H9 (cell line): Measurements from ENCODE around the gene TFPI. TPM values are rescaled to one million over a fixed set of nuclear protein-coding genes. Genes with fewer than 3 reads are reported as not detected.

ENCODE experiments used
- DNase-seq: peaks from one replicate; pipeline ENCODE4 v3.0.0-alpha.2; 2017
- H2AFZ ChIP-seq: one replicate; pipeline ENCODE4 v1.6.1; 2013; ENCODE audit warnings: mild to moderate bottlenecking, low read length, control low read depth, moderate library complexity
- H2AK5ac ChIP-seq: 2 replicates; pipeline ENCODE4 v1.6.1; 2013; ENCODE audit warnings: low read length, control low read depth, mixed read lengths; ENCODE audit not compliant: insufficient read length
- H2BK120ac ChIP-seq: one replicate; pipeline ENCODE4 v1.6.1; 2013; ENCODE audit warnings: low read depth, mild to moderate bottlenecking, low read length, control low read depth, inconsistent platforms; ENCODE audit not compliant: poor library complexity, severe bottlenecking
- H2BK12ac ChIP-seq: 2 replicates; pipeline ENCODE4 v1.6.1; 2013; ENCODE audit warnings: low read length, control low read depth, mixed read lengths, low read depth; ENCODE audit not compliant: insufficient read length
- H2BK15ac ChIP-seq: 2 replicates; pipeline ENCODE4 v1.6.1; 2013; ENCODE audit warnings: low read depth, low read length, control low read depth
- H2BK20ac ChIP-seq: one replicate; pipeline ENCODE4 v1.6.1; 2013; ENCODE audit warnings: low read depth, mild to moderate bottlenecking, low read length, control low read depth, inconsistent platforms; ENCODE audit not compliant: poor library complexity, severe bottlenecking
- H2BK5ac ChIP-seq: 2 replicates; pipeline ENCODE4 v1.6.1; 2013; ENCODE audit warnings: low read length, control low read depth, mixed read lengths; ENCODE audit not compliant: insufficient read length
- H3K14ac ChIP-seq: 2 replicates; pipeline ENCODE4 v1.6.1; 2013; ENCODE audit warnings: low read length, control low read depth; ENCODE audit not compliant: insufficient read depth
- H3K18ac ChIP-seq: 2 replicates; pipeline ENCODE4 v1.6.1; 2013; ENCODE audit warnings: low read depth, mild to moderate bottlenecking, mixed read lengths, low read length, control low read depth; ENCODE audit not compliant: insufficient read length
- H3K23ac ChIP-seq: 2 replicates; pipeline ENCODE4 v1.6.1; 2013; ENCODE audit warnings: low read length, control low read depth, mixed read lengths, low read depth; ENCODE audit not compliant: insufficient read length
- H3K23me2 ChIP-seq: 2 replicates; pipeline ENCODE4 v1.6.1; 2013; ENCODE audit warnings: low read depth, mild to moderate bottlenecking, mixed read lengths, low read length, control low read depth; ENCODE audit not compliant: insufficient read length, poor library complexity, severe bottlenecking
- H3K27ac ChIP-seq: 2 replicates; pipeline ENCODE4 v1.5.1; 2013; ENCODE audit warnings: low read length, control low read depth, mixed read lengths, low read depth; ENCODE audit not compliant: insufficient read length
- H3K27me3 ChIP-seq: 2 replicates; pipeline ENCODE4 v1.6.1; 2013; ENCODE audit warnings: low read length, control low read depth, inconsistent platforms; ENCODE audit not compliant: insufficient read depth
- H3K4ac ChIP-seq: 2 replicates; pipeline ENCODE4 v1.6.1; 2013; ENCODE audit warnings: low read depth, mild to moderate bottlenecking, control low read depth, inconsistent platforms, low read length, moderate library complexity
- H3K4me1 ChIP-seq: 2 replicates; pipeline ENCODE4 v1.6.1; 2013; ENCODE audit warnings: low read length, control low read depth, inconsistent platforms; ENCODE audit not compliant: insufficient read depth
- H3K4me2 ChIP-seq: 2 replicates; pipeline ENCODE4 v1.6.1; 2013; ENCODE audit warnings: low read length, control low read depth, mixed read lengths; ENCODE audit not compliant: insufficient read length, insufficient read depth
- H3K56ac ChIP-seq: 2 replicates; pipeline ENCODE4 v1.6.1; 2013; ENCODE audit warnings: low read depth, mild to moderate bottlenecking, mixed read lengths, low read length, control low read depth; ENCODE audit not compliant: insufficient read length
- H3K79me1 ChIP-seq: 2 replicates; pipeline ENCODE4 v1.6.1; 2013; ENCODE audit warnings: low read depth, mild to moderate bottlenecking, moderate library complexity, low read length, control low read depth, inconsistent platforms; ENCODE audit not compliant: insufficient read depth, poor library complexity, severe bottlenecking
- H3K79me2 ChIP-seq: 2 replicates; pipeline ENCODE4 v1.6.1; 2013; ENCODE audit warnings: low read length, control low read depth, inconsistent platforms; ENCODE audit not compliant: insufficient read depth
- H3K9ac ChIP-seq: 2 replicates; pipeline ENCODE4 v1.6.1; 2013; ENCODE audit warnings: low read length, control low read depth, mixed read lengths; ENCODE audit not compliant: insufficient read length; ENCODE audit errors: extremely low read depth
- H3K9me3 ChIP-seq: one replicate; pipeline ENCODE4 v1.6.1; 2013; ENCODE audit warnings: low read depth, low read length, inconsistent platforms; ENCODE audit not compliant: control insufficient read depth
- H3T11ph ChIP-seq: one replicate; pipeline ENCODE4 v1.6.1; 2013; ENCODE audit warnings: mild to moderate bottlenecking, low read length, control low read depth, inconsistent platforms
- H4K20me1 ChIP-seq: one replicate; pipeline ENCODE4 v1.6.1; 2013; ENCODE audit not compliant: control insufficient read depth, insufficient read length, insufficient read depth
- H4K5ac ChIP-seq: 2 replicates; pipeline ENCODE4 v1.6.1; 2013; ENCODE audit warnings: low read depth, mild to moderate bottlenecking, mixed read lengths, low read length, control low read depth; ENCODE audit not compliant: insufficient read length
- H4K8ac ChIP-seq: replicated peaks from 2 replicates; pipeline ENCODE4 v1.6.1; 2013; ENCODE audit warnings: low read length, control low read depth, mixed read lengths, low read depth; ENCODE audit not compliant: insufficient read length
- H4K91ac ChIP-seq: 2 replicates; pipeline ENCODE4 v1.6.1; 2013; ENCODE audit warnings: low read depth, mild to moderate bottlenecking, moderate library complexity, mixed read lengths, low read length, control low read depth; ENCODE audit not compliant: insufficient read length
- H3K27ac Mint-ChIP-seq, 3 experiments: 2 replicates in 2 of 3; 3 replicates in 1 of 3; pipeline ENCODE4 v1.8.0; 2020 to 2021; ENCODE audit warnings: mixed read lengths in 3 of 3, mild to moderate bottlenecking in 1 of 3, moderate library complexity in 1 of 3
- H3K27me3 Mint-ChIP-seq: 2 replicates; pipeline ENCODE4 v1.8.0; 2021; ENCODE audit warnings: low read depth, mild to moderate bottlenecking, moderate library complexity, mixed read lengths
- H3K36me3 Mint-ChIP-seq, 3 experiments: 2 replicates in 2 of 3; 3 replicates in 1 of 3; pipeline ENCODE4 v1.8.0; 2020 to 2021; ENCODE audit warnings: low read depth in 3 of 3, mixed read lengths in 3 of 3; ENCODE audit not compliant: insufficient read depth in 1 of 3
- H3K4me1 Mint-ChIP-seq, 2 experiments: 2 replicates each; pipeline ENCODE4 v1.8.0; 2020; ENCODE audit warnings: mixed read lengths in 2 of 2
- H3K4me3 Mint-ChIP-seq, 2 experiments: 2 replicates in 1 of 2; 3 replicates in 1 of 2; pipeline ENCODE4 v1.8.0; 2020 to 2021; ENCODE audit warnings: mild to moderate bottlenecking in 2 of 2, mixed read lengths in 2 of 2, moderate library complexity in 1 of 2
- H3K9me3 Mint-ChIP-seq, 2 experiments: 2 replicates in 1 of 2; 3 replicates in 1 of 2; pipeline ENCODE4 v1.8.0; 2020; ENCODE audit warnings: mild to moderate bottlenecking in 2 of 2, mixed read lengths in 2 of 2, moderate library complexity in 1 of 2
- whole genome bisulfite sequencing: extraction: QIAGEN DNeasy Blood & Tissue Kit; methylation state at CpG from one replicate; pipeline ENCODE4 v1.1.7; 2013; ENCODE audit warnings: missing lambda C conversion rate, low lambda C conversion rate, mixed read lengths; ENCODE audit not compliant: insufficient read length; ENCODE audit errors: extremely low coverage; 5-methylcytosine and 5-hydroxymethylcytosine counted together
- total RNA-seq: library from RNA; stranded (reverse); gene quantifications from 2 replicates; pipeline ENCODE4 v1.2.1, GENCODE V29; 2021
- TF ChIP-seq, protein P1 (sequence below): fragments of 200-600 bp; sonication (generic); conservative IDR thresholded peaks from 3 replicates; pipeline ENCODE4 v1.8.0; 2021; ENCODE audit warnings: antibody characterized with exemption, mild to moderate bottlenecking

Gene TFPI
- total RNA-seq, 1 experiment from 2014 or later: 5.8 TPM

DNA sequence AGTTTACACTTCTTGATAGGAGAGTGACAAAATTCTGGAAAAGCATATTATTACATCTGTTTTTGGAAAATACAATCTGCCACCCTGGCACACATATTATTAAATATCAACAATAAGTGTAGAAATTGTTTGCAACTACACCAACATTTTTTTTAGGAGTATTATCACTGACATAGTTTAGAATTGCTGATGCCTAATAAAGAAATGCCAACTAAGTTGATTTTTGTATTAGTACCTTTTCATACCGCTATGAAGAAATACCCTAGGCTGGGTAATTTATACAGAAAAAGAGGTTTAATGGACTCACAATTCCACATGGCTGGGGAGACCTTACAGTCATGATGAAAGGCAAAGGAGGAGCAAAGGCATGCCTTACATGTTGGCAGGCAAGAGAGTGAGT lies 35.9 kb upstream of the TFPI start:
- H3K9me3 Mint-ChIP-seq: peaks cover 0 to 7% of the 10 kb centered on the region in 2 experiments; a peak in 3 of 5 replicates
- Histone ChIP-seq H3K23ac (no peak overlapping the region), H3K27ac (no peak overlapping the region), H2AFZ (no peak overlapping the region), H2BK5ac (no peak overlapping the region), H3K18ac (no peak overlapping the region), H3K9ac (no peak overlapping the region), H2BK120ac (no peak overlapping the region), H2BK15ac (no peak overlapping the region), H4K5ac (no peak overlapping the region), H3K4me2 (no peak overlapping the region), H3K56ac (no peak overlapping the region), H2BK20ac (no peak overlapping the region), H2AK5ac (no peak overlapping the region), H3K27me3 (no peaks in the 10 kb centered on the region), H3K79me1 (no peaks in the 10 kb centered on the region), H3T11ph (no peak overlapping the region), H3K4ac (no peak overlapping the region), H3K4me1 (no peaks in the 10 kb centered on the region; the same call in 1 of the 2 replicates), H3K79me2 (no peaks in the 10 kb centered on the region), H4K91ac (no peak overlapping the region), H4K20me1 (no peaks in the 10 kb centered on the region), H4K8ac (no peak overlapping the region), H3K14ac (no peak overlapping the region), H2BK12ac (no peak overlapping the region), H3K9me3 (no peaks in the 10 kb centered on the region), H3K23me2 (no peaks in the 10 kb centered on the region)
- TF ChIP-seq, protein P1, sequence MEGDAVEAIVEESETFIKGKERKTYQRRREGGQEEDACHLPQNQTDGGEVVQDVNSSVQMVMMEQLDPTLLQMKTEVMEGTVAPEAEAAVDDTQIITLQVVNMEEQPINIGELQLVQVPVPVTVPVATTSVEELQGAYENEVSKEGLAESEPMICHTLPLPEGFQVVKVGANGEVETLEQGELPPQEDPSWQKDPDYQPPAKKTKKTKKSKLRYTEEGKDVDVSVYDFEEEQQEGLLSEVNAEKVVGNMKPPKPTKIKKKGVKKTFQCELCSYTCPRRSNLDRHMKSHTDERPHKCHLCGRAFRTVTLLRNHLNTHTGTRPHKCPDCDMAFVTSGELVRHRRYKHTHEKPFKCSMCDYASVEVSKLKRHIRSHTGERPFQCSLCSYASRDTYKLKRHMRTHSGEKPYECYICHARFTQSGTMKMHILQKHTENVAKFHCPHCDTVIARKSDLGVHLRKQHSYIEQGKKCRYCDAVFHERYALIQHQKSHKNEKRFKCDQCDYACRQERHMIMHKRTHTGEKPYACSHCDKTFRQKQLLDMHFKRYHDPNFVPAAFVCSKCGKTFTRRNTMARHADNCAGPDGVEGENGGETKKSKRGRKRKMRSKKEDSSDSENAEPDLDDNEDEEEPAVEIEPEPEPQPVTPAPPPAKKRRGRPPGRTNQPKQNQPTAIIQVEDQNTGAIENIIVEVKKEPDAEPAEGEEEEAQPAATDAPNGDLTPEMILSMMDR: no peak
- peaks cover 12 to 17% of the 10 kb centered on the region in 2 experiments for H3K4me1 Mint-ChIP-seq
- no peak overlapping the region for H3K4me3 Mint-ChIP-seq
- no peak overlapping the region for H3K27ac Mint-ChIP-seq
- peaks cover 2% of the 10 kb centered on the region; the same call in 1 of the 2 replicates for H3K27me3 Mint-ChIP-seq
- WGBS: no CpG with 5 or more reads among the region's 1 CpG
- H3K36me3 Mint-ChIP-seq: peaks cover 0 to 7% (median 0%) of the 10 kb centered on the region in 3 experiments; a peak in 4 of 7 replicates
- DNase-seq: no peak
